ENCODE results near the gene KLHL26.

The KLHL26 gene

GRCh38 chr19:18601875-18602274 lies 35.0 kb upstream of the KLHL26 start:
- no peak for DNase-seq

GRCh38 chr19:18603255-18603957 lies 33.4 kb upstream of the KLHL26 start:
- no peak for DNase-seq

GRCh38 chr19:18603958-18604819 lies 32.6 kb upstream of the KLHL26 start:
- no peak for DNase-seq

- no peak for DNase-seq
Observed at GRCh38 chr19:18604820-18605159, 32.0 kb upstream of the KLHL26 start.

GRCh38 chr19:18605196-18605545 lies 31.7 kb upstream of the KLHL26 start:
- DNase-seq, result no peak

GRCh38 chr19:18605546-18606280 lies 31.1 kb upstream of the KLHL26 start:
- DNase-seq, result no peak

GRCh38 chr19:18606281-18607225 lies 30.3 kb upstream of the KLHL26 start, which contains the start of gene CRLF1:
TSS of gene CRLF1 (minus strand) at chr19:18606799. CDS start at chr19:18606656, 143 bp downstream.
- DNase-seq, result no peak

- no peak for DNase-seq
Observed at GRCh38 chr19:18607226-18608101, 29.4 kb upstream of the KLHL26 start.

- no peak for DNase-seq
Observed at GRCh38 chr19:18608102-18608804, 28.6 kb upstream of the KLHL26 start.

GRCh38 chr19:18608805-18609716 lies 27.8 kb upstream of the KLHL26 start:
- no peak for DNase-seq

GRCh38 chr19:18609717-18610051 lies 27.1 kb upstream of the KLHL26 start:
- DNase-seq, result no peak

- no peak for DNase-seq
Observed at GRCh38 chr19:18610245-18610555, 26.6 kb upstream of the KLHL26 start.

GRCh38 chr19:18610556-18611326 lies 26.1 kb upstream of the KLHL26 start:
- no peak for DNase-seq

- DNase-seq, result no peak
Observed at GRCh38 chr19:18611327-18612050, 25.3 kb upstream of the KLHL26 start.

- no peak for DNase-seq
Observed at GRCh38 chr19:18612051-18612771, 24.6 kb upstream of the KLHL26 start.

GRCh38 chr19:18612772-18613588 lies 23.8 kb upstream of the KLHL26 start, which contains the start of gene TMEM59L:
TSS of gene TMEM59L (plus strand) at chr19:18612870. CDS start at chr19:18612959, 89 bp downstream.
- no peak for DNase-seq

All from NCI-H1048 (cell line).